RWPE1 (cell line): ENCODE results near the gene PDYN.

ENCODE experiments used
- CTCF ChIA-PET: fragments of 350-600 bp; sonication (Branson Sonifier 250); formaldehyde crosslinking; extraction: SDS; loops from one replicate; lab custom pipeline; 2021; lab: Yijun Ruan, JAX
- POLR2A ChIA-PET: fragments of 400-600 bp; formaldehyde crosslinking; extraction: SDS; loops from one replicate; lab custom pipeline; 2020; ENCODE audit warnings: antibody characterized with exemption; ENCODE audit not compliant: low non-redundant PET; lab: Yijun Ruan, JAX
- DNase-seq: peaks from one replicate; pipeline ENCODE4 v3.0.0; 2012; ENCODE audit warnings: low spot score
- H3K27ac ChIP-seq: fragments of 450-650 bp; 2 replicates; pipeline ENCODE4 v1.5.1; 2017
- TF ChIP-seq, protein P1 (sequence below): fragments of 450-650 bp; conservative IDR thresholded peaks from 2 replicates; pipeline ENCODE4 v1.5.1; 2017; ENCODE audit warnings: low read depth, mild to moderate bottlenecking

PDYN gene

GRCh38 chr20:1929460-1929859, 64.4 kb downstream of the PDYN start:
- no peak for DNase-seq
- POLR2A ChIA-PET = no interaction called here
- no peak overlapping the region for H3K27ac ChIP-seq
- CTCF ChIA-PET = no interaction called here
- TF ChIP-seq, protein P1, sequence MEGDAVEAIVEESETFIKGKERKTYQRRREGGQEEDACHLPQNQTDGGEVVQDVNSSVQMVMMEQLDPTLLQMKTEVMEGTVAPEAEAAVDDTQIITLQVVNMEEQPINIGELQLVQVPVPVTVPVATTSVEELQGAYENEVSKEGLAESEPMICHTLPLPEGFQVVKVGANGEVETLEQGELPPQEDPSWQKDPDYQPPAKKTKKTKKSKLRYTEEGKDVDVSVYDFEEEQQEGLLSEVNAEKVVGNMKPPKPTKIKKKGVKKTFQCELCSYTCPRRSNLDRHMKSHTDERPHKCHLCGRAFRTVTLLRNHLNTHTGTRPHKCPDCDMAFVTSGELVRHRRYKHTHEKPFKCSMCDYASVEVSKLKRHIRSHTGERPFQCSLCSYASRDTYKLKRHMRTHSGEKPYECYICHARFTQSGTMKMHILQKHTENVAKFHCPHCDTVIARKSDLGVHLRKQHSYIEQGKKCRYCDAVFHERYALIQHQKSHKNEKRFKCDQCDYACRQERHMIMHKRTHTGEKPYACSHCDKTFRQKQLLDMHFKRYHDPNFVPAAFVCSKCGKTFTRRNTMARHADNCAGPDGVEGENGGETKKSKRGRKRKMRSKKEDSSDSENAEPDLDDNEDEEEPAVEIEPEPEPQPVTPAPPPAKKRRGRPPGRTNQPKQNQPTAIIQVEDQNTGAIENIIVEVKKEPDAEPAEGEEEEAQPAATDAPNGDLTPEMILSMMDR = no peak

DNA sequence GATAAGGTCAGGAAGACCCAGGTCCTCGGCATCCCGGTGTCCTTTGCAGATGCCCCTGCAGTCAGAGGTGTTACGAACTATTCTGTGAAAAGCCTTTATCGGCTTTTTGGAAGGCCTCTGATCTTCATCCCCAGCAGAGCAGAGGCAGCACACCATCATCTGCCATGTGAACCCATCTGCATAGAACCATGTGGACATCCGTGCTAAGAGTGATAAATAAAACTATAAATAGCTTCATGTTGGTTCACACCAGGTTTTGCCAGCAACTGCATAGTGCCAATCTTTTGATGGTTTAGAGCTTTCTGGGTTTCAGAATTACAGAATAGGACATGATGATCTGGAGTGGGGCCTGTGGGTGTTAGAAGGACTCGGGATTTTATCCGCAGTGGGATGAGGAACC, 65.1 kb downstream of the PDYN start:
- ChIA-PET CTCF (interaction anchor here (0.9 kb wide), 1 partner anchor 126 kb away, joined by 7 read pairs; no protein-coding TSS in a partner anchor), POLR2A (no interaction called here)
- TF ChIP-seq, protein P1 = no peak
- no peak overlapping the region for H3K27ac ChIP-seq
- DNase-seq = no peak
